Progenitor cell of endocrine pancreas (in vitro differentiated cells): ENCODE measurements around the gene ENDOD1. TPM values are rescaled to one million over a fixed set of nuclear protein-coding genes. Genes with fewer than 3 reads are reported as not detected.

Source experiments
- DNase-seq: peaks from one replicate; pipeline ENCODE4 v3.0.0; 2021; ENCODE audit warnings: low spot score; ENCODE audit not compliant: unreplicated experiment
- H3K27ac Mint-ChIP-seq: 2 replicates; pipeline ENCODE4 v1.8.0; 2021; ENCODE audit warnings: mild to moderate bottlenecking, moderate library complexity, mixed read lengths
- H3K27me3 Mint-ChIP-seq: 2 replicates; pipeline ENCODE4 v1.8.0; 2021; ENCODE audit warnings: mixed read lengths
- H3K36me3 Mint-ChIP-seq: 2 replicates; pipeline ENCODE4 v1.8.0; 2022; ENCODE audit warnings: mixed read lengths; ENCODE audit not compliant: insufficient read depth
- H3K4me1 Mint-ChIP-seq: 2 replicates; pipeline ENCODE4 v1.8.0; 2021; ENCODE audit warnings: low read depth, mixed read lengths
- H3K4me3 Mint-ChIP-seq: 2 replicates; pipeline ENCODE4 v1.8.0; 2021; ENCODE audit warnings: low read depth, mild to moderate bottlenecking, moderate library complexity, mixed read lengths
- H3K9me3 Mint-ChIP-seq: 2 replicates; pipeline ENCODE4 v1.8.0; 2021; ENCODE audit warnings: low read depth, mixed read lengths
- total RNA-seq: library from RNA; stranded (reverse); gene quantifications from 2 replicates; pipeline ENCODE4 v1.2.1, GENCODE V29; 2021
- TF ChIP-seq, protein P1 (sequence below): fragments of 200-600 bp; sonication (generic); IDR thresholded peaks from one replicate; pipeline ENCODE4 v1.5.0; 2021; ENCODE audit warnings: antibody characterized with exemption, mild to moderate bottlenecking; ENCODE audit not compliant: unreplicated experiment

The ENDOD1 gene
- total RNA-seq, 1 donor from 2014 or later = 2.1 TPM

- H3K4me1 Mint-ChIP-seq = no peaks in the 10 kb centered on the region
- no peak for DNase-seq
- TF ChIP-seq, protein P1, sequence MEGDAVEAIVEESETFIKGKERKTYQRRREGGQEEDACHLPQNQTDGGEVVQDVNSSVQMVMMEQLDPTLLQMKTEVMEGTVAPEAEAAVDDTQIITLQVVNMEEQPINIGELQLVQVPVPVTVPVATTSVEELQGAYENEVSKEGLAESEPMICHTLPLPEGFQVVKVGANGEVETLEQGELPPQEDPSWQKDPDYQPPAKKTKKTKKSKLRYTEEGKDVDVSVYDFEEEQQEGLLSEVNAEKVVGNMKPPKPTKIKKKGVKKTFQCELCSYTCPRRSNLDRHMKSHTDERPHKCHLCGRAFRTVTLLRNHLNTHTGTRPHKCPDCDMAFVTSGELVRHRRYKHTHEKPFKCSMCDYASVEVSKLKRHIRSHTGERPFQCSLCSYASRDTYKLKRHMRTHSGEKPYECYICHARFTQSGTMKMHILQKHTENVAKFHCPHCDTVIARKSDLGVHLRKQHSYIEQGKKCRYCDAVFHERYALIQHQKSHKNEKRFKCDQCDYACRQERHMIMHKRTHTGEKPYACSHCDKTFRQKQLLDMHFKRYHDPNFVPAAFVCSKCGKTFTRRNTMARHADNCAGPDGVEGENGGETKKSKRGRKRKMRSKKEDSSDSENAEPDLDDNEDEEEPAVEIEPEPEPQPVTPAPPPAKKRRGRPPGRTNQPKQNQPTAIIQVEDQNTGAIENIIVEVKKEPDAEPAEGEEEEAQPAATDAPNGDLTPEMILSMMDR = no peak
- no peaks in the 10 kb centered on the region for H3K9me3 Mint-ChIP-seq
- H3K36me3 Mint-ChIP-seq = no peaks in the 10 kb centered on the region
- no peak overlapping the region for H3K27ac Mint-ChIP-seq
- peaks cover 29% of the 10 kb centered on the region for H3K27me3 Mint-ChIP-seq
- H3K4me3 Mint-ChIP-seq = no peak overlapping the region
Measured at GRCh38 chr11:95059046-95059445, 30.6 kb upstream of the ENDOD1 start.

GRCh38 chr11:95065336-95065735 is 24.3 kb upstream of the ENDOD1 start:
- Mint-ChIP-seq H3K9me3 (no peaks in the 10 kb centered on the region), H3K36me3 (peaks cover 3% of the 10 kb centered on the region), H3K27me3 (peaks cover 11% of the 10 kb centered on the region), H3K27ac (no peak overlapping the region), H3K4me1 (peaks cover 12% of the 10 kb centered on the region), H3K4me3 (no peak overlapping the region)
- TF ChIP-seq, protein P1 = no peak
- no peak for DNase-seq

GRCh38 chr11:95066716-95067038 is 23.0 kb upstream of the ENDOD1 start, which contains the start of gene SRSF8:
Gene SRSF8, plus strand, starts transcription at chr11:95066919. Its CDS starts 308 bp downstream, at chr11:95067227.
- TF ChIP-seq, protein P1 = no peak
- no peak for DNase-seq
- peaks cover 6% of the 10 kb centered on the region for H3K9me3 Mint-ChIP-seq
- peaks cover 14% of the 10 kb centered on the region for H3K4me1 Mint-ChIP-seq
- peak within 1 kb of the TSS; percentile 96 for H3K4me3 Mint-ChIP-seq
- peaks cover 9% of the 10 kb centered on the region for H3K27me3 Mint-ChIP-seq
- H3K27ac Mint-ChIP-seq = peak within 1 kb of the TSS; percentile 98
- H3K36me3 Mint-ChIP-seq = peaks cover 8% of the 10 kb centered on the region

DNA sequence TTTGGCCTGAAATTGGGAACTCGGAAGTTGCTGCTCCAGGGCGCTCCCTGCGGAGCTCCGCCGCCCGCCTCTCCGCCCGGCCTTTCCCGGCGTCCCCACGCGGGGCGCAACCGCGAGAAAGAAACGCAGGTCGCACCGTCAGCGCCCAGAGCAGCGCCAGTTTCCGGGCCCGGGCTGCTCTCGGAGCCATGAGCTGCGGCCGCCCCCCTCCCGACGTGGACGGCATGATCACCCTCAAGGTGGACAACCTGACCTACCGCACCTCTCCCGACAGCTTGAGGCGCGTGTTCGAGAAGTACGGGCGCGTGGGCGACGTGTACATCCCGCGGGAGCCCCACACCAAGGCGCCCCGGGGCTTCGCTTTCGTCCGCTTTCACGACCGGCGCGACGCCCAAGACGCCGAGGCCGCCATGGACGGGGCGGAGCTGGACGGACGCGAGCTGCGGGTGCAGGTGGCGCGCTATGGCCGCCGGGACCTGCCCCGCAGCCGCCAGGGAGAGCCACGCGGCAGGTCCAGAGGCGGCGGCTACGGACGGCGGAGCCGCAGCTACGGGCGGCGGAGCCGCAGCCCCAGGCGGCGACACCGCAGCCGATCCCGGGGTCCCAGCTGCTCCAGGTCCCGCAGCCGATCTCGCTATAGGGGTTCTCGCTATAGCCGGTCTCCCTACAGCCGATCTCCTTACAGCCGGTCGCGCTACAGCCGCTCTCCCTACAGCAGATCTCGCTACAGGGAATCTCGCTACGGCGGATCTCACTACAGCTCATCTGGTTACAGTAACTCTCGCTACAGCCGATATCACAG is 22.4 kb upstream of the ENDOD1 start:
- peaks cover 14% of the 10 kb centered on the region for H3K4me1 Mint-ChIP-seq
- peak; percentile 77 for DNase-seq
- H3K27me3 Mint-ChIP-seq = peaks cover 7% of the 10 kb centered on the region
- peak overlapping the region; percentile 98 for H3K27ac Mint-ChIP-seq
- peak overlapping the region; percentile 96 for H3K4me3 Mint-ChIP-seq
- H3K9me3 Mint-ChIP-seq = peaks cover 6% of the 10 kb centered on the region
- TF ChIP-seq, protein P1 = peak; percentile 61
- H3K36me3 Mint-ChIP-seq = peaks cover 8% of the 10 kb centered on the region

DNA sequence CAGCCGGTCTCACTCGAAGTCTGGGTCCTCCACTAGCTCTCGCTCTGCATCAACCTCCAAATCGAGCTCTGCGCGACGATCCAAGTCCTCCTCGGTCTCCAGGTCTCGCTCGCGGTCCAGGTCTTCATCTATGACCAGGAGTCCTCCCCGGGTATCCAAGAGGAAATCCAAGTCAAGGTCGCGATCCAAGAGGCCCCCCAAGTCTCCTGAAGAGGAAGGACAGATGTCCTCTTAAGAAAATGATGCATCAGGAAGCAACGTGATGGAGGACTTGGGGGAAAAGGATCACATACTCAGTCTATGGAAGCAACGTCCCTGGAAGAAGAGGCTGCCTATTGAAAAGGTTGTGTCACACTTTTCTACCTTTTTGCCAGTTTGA is 21.8 kb upstream of the ENDOD1 start:
- H3K27me3 Mint-ChIP-seq = peaks cover 1% of the 10 kb centered on the region

More for the DNA sequence above, 21.8 kb upstream of the ENDOD1 start:
- TF ChIP-seq, protein P1 = no peak
- H3K9me3 Mint-ChIP-seq = peaks cover 6% of the 10 kb centered on the region
- peak overlapping the region; percentile 98 for H3K27ac Mint-ChIP-seq
- peak overlapping the region; percentile 96 for H3K4me3 Mint-ChIP-seq
- H3K4me1 Mint-ChIP-seq = peaks cover 14% of the 10 kb centered on the region
- no peak for DNase-seq
- H3K36me3 Mint-ChIP-seq = peaks cover 8% of the 10 kb centered on the region
